Stimulated activated CD4-positive, alpha-beta T cell treated with anti-CD3 and anti-CD28 coated beads, TNF-alpha, amount 100 ng/mL, for 24 hours (primary cell): ENCODE measurements around the gene RRN3.
"Not testable (repeated sequence)": the region's sequence is repeated elsewhere in the genome, so short reads cannot be mapped to it uniquely, and the experiment has no call there.

Source experiments
- DNase-seq, 3 experiments: peaks; one replicate each; pipeline ENCODE4 v3.0.0-alpha.2; 2020; ENCODE audit warnings: low read depth in 3 of 3

RRN3 gene

GRCh38 chr16:15093955-15094827 lies at the start of gene RRN3:
RRN3 (minus strand) TSS chr16:15094272; CDS start chr16:15094233, 39 bp downstream.
- DNase-seq, result peak; percentile 76 to 88 (median 78)

GRCh38 chr16:15143601-15144091 lies 49.6 kb upstream of the RRN3 start:
- DNase-seq, result not testable (repeated sequence)

GRCh38 chr16:15142891-15143600 lies 49.0 kb upstream of the RRN3 start:
- not testable (repeated sequence) for DNase-seq

GRCh38 chr16:15142107-15142890 lies 48.2 kb upstream of the RRN3 start:
- DNase-seq, result not testable (repeated sequence)

- no peak for DNase-seq
Measured at GRCh38 chr16:15141586-15141985, 47.5 kb upstream of the RRN3 start.

GRCh38 chr16:15140444-15141365 lies 46.6 kb upstream of the RRN3 start:
- DNase-seq, result not testable (repeated sequence)

- DNase-seq, result not testable (repeated sequence)
Measured at GRCh38 chr16:15137514-15137913, 43.4 kb upstream of the RRN3 start.

- DNase-seq, result not testable (repeated sequence)
Measured at GRCh38 chr16:15135483-15136360, 41.6 kb upstream of the RRN3 start.

- DNase-seq, result not testable (repeated sequence)
Measured at GRCh38 chr16:15134752-15135482, 40.8 kb upstream of the RRN3 start.

- not testable (repeated sequence) for DNase-seq
Measured at GRCh38 chr16:15133554-15133953, 39.5 kb upstream of the RRN3 start.

- not testable (repeated sequence) for DNase-seq
Measured at GRCh38 chr16:15132719-15133428, 38.8 kb upstream of the RRN3 start.

- not testable (repeated sequence) for DNase-seq
Measured at GRCh38 chr16:15130943-15131700, 37.0 kb upstream of the RRN3 start.

GRCh38 chr16:15130256-15130932 lies 36.3 kb upstream of the RRN3 start:
- not testable (repeated sequence) for DNase-seq

- not testable (repeated sequence) for DNase-seq
Measured at GRCh38 chr16:15127641-15128425, 33.8 kb upstream of the RRN3 start.

GRCh38 chr16:15100372-15100987 lies 6.4 kb upstream of the RRN3 start:
- DNase-seq, result not testable (repeated sequence)
